ENCODE measurements around the gene CNOT4. TPM values are rescaled to one million over a fixed set of nuclear protein-coding genes. Genes with fewer than 3 reads are reported as not detected.

The CNOT4 gene
- 15.0 and 17.7 TPM in 2 replicates for total RNA-seq

DNA sequence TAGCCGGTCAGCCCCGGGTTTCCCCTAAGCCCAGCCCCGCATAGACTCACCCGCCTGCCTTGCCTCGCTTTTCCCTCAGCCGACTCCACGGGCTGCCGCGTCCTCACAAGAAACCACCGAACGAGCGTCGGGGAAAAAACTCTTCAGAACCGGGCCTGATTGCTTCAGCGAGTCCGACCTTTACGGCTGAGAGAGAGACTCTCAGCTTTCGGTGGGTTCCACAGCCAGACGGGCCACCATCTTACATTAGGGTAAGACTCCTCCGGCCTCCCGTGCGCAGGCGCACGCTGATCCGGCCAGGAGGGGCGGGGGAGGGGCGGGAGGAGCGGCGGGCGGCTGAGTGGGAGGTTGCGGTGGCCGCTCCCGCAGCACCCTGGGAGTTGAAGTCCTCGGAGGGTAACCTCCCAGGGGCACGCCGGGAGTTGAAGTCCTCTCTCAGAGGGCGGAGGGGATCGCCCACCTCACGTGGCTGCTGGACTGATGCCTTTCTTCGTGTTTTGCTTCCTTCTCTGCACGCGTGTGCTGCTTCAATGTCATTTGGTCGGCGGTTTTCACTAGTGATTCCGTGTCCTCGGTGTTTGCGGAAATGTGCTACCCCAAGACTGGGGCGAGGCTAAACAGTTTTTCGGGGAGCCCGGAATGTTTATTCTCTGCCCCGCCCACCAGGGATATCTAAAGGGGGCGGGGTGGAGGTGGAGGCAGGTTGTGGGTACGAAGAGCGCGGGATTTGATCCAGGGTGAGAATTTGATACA is at the start of gene CNOT4:
Gene CNOT4 (minus strand): TSS at position 264 of the 753 bp plus-strand sequence. CDS start 71,771 bp downstream, outside the sequence.

DNA sequence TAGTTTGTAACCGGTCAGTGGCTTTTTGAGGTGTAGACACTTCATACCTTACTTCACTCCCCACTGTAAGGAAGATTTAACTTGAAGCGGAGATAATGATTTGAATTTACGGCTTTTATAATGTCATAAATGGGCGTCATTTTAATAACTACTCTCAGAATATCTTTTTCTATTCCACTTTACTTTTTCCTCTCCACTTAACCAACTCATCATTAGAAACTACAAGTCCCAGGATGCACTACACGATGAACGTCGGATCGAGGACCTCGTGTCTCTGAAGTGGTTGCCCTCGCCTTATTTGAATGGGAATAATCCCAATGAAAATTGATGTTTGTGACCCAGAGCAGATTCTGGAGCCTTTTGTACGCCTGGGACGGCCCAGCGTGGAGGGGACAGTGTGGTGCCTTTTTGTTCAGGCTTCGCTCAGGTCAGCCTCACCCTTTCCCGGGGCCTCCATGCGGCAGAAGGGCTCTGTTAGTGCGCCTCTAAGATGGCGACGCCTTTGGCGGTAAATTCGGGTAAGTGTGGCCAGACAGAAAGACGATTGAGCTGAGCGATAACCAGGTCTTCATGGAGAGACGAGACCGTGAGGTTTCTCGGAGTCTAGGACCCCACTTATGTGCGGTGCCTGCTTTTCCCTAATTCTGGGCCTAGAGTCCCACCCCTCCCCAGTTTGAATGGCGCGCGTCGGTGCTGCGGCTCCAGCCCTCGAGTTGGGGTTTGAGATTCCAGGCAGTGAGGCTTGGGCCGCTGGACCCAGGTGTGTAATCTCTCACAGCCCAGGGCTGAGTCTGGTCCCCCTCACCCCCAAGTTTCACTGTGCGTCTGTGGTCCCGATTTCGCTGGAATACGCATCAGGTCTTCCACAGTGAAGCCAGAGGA is 47.8 kb upstream of the CNOT4 start, which contains the start of gene NUP205:
Gene NUP205 (plus strand): TSS at position 463 of the 882 bp plus-strand sequence. CDS start 28 bp downstream, at position 491.

Other genes starting within 250 kb of the CNOT4 start
- 137 and 148 TPM in 2 replicates for gene NUP205, start 47.8 kb upstream of the CNOT4 start, total RNA-seq
- gene STMP1, start 152.4 kb upstream of the CNOT4 start, total RNA-seq, result 19.5 and 24.8 TPM in 2 replicates
- not detected in 2 replicates for gene SLC13A4, start 218.1 kb upstream of the CNOT4 start, total RNA-seq
- gene FAM180A, start 238.7 kb upstream of the CNOT4 start, total RNA-seq, result not detected in 2 replicates

All from thoracic aorta endothelial cell (primary cell).